ENCODE measurements around the gene CD40LG. TPM values are rescaled to one million over a fixed set of nuclear protein-coding genes. Genes with fewer than 3 reads are reported as not detected.

CD40LG gene
- total and polyA plus RNA-seq, 4 donors: 0.13 to 0.19 (median 0.17) TPM; not detected in 1

- DNase-seq (ENCODE audit: low spot score): no peak
- H3K27ac ChIP-seq (ENCODE audit: low read depth in 1 of 2, low read length in 2 of 2): no peak overlapping the region
- no peak overlapping the region for H3K4me3 ChIP-seq (ENCODE audit: low read depth in 1 of 3, low read length in 3 of 3)
- no peaks in the 10 kb centered on the region for H3K36me3 ChIP-seq (ENCODE audit: control insufficient read depth in 4 of 4, insufficient read depth in 3 of 4, low read depth in 1 of 4, low read length in 3 of 4)
- no peak overlapping the region for H3K9ac ChIP-seq (ENCODE audit: low read depth in 1 of 2, low read length in 2 of 2)
- no peaks in the 10 kb centered on the region for H3K4me1 ChIP-seq (ENCODE audit: control insufficient read depth in 4 of 4, insufficient read depth in 4 of 4, low read length in 3 of 4)
- no peak for TF ChIP-seq HNF4A (conservative IDR thresholded peaks at IDR 0.05)
- TF ChIP-seq, protein P1, sequence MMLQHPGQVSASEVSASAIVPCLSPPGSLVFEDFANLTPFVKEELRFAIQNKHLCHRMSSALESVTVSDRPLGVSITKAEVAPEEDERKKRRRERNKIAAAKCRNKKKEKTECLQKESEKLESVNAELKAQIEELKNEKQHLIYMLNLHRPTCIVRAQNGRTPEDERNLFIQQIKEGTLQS (IDR thresholded peaks at IDR 0.05): no peak
- peaks cover 0 to 6% (median 0%) of the 10 kb centered on the region in 4 donors for H3K27me3 ChIP-seq (ENCODE audit: control insufficient read depth in 4 of 4, insufficient read depth in 4 of 4, low read length in 3 of 4)
- 27% methylated on average over 3 of the region's 3 CpGs for WGBS
- H3K9me3 ChIP-seq (ENCODE audit: control insufficient read depth in 4 of 4, low read length in 3 of 4): no peaks in the 10 kb centered on the region
Measured at GRCh38 chrX:136636121-136636520, 11.8 kb upstream of the CD40LG start.

DNA sequence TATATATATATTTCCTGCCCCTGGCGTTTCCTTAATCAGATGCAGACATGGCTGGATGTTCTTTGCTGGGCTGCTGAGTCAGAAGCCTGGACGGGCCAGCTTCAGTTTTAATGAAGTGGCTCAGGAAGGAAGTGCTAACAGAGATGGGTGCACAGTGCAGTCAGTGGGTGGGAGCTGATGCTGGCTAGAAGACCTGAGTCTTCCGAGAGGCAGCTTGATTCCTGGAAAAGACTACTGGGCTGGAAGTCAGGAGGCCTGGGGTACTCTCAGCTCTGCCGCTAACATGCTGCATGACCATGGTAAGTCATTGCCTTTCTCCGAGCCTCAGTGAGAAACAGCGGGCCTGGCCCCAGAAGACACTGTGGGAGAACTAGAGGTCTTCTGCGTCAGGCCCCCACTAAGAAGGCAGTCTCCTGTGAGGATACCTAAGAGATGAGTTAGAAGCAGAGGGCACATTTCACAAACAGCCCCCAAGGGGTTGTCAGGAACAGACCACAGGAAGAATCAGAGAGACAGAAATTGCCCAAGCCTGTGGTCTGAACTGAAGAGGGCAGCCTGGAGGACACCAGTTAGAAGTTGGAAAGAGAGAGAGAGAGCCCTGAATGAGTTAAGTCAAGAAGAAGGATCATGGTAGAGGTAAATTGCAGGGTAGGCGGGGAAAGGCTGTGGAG lies 8.3 kb upstream of the CD40LG start:
- no peaks in the 10 kb centered on the region for H3K36me3 ChIP-seq (ENCODE audit: control insufficient read depth in 4 of 4, insufficient read depth in 3 of 4, low read depth in 1 of 4, low read length in 3 of 4)
- H3K27me3 ChIP-seq (ENCODE audit: control insufficient read depth in 4 of 4, insufficient read depth in 4 of 4, low read length in 3 of 4): no peaks in the 10 kb centered on the region
- H3K9me3 ChIP-seq (ENCODE audit: control insufficient read depth in 4 of 4, low read length in 3 of 4): no peaks in the 10 kb centered on the region
- H3K4me3 ChIP-seq (ENCODE audit: low read depth in 1 of 3, low read length in 3 of 3): no peak overlapping the region
- H3K27ac ChIP-seq (ENCODE audit: low read depth in 1 of 2, low read length in 2 of 2): no peak overlapping the region
- no peak overlapping the region for H3K9ac ChIP-seq (ENCODE audit: low read depth in 1 of 2, low read length in 2 of 2)
- no peaks in the 10 kb centered on the region for H3K4me1 ChIP-seq (ENCODE audit: control insufficient read depth in 4 of 4, insufficient read depth in 4 of 4, low read length in 3 of 4)
- no peak for DNase-seq (ENCODE audit: low spot score)
- WGBS: 69% methylated on average over 8 of the region's 8 CpGs
- TF ChIP-seq TAF1 (conservative IDR thresholded peaks at IDR 0.05): no peak
- TF ChIP-seq HNF4A (conservative IDR thresholded peaks at IDR 0.05): no peak
- TF ChIP-seq HNF4G (IDR thresholded peaks at IDR 0.05): no peak
- TF ChIP-seq NR2F2 (IDR thresholded peaks at IDR 0.05): no peak
- no peak for TF ChIP-seq YY1 (IDR thresholded peaks at IDR 0.05)
- TF ChIP-seq SP1 (IDR thresholded peaks at IDR 0.05): no peak
- TF ChIP-seq ZBTB33 (IDR thresholded peaks at IDR 0.05): no peak
- TF ChIP-seq, protein P2, sequence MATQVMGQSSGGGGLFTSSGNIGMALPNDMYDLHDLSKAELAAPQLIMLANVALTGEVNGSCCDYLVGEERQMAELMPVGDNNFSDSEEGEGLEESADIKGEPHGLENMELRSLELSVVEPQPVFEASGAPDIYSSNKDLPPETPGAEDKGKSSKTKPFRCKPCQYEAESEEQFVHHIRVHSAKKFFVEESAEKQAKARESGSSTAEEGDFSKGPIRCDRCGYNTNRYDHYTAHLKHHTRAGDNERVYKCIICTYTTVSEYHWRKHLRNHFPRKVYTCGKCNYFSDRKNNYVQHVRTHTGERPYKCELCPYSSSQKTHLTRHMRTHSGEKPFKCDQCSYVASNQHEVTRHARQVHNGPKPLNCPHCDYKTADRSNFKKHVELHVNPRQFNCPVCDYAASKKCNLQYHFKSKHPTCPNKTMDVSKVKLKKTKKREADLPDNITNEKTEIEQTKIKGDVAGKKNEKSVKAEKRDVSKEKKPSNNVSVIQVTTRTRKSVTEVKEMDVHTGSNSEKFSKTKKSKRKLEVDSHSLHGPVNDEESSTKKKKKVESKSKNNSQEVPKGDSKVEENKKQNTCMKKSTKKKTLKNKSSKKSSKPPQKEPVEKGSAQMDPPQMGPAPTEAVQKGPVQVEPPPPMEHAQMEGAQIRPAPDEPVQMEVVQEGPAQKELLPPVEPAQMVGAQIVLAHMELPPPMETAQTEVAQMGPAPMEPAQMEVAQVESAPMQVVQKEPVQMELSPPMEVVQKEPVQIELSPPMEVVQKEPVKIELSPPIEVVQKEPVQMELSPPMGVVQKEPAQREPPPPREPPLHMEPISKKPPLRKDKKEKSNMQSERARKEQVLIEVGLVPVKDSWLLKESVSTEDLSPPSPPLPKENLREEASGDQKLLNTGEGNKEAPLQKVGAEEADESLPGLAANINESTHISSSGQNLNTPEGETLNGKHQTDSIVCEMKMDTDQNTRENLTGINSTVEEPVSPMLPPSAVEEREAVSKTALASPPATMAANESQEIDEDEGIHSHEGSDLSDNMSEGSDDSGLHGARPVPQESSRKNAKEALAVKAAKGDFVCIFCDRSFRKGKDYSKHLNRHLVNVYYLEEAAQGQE (IDR thresholded peaks at IDR 0.05): no peak
- TF ChIP-seq RXRA (IDR thresholded peaks at IDR 0.05): no peak
- no peak for TF ChIP-seq GABPA (IDR thresholded peaks at IDR 0.05 in 1 of 2, conservative IDR thresholded peaks at IDR 0.05 in 1 of 2)
- TF ChIP-seq FOXA2 (IDR thresholded peaks at IDR 0.05): no peak
- TF ChIP-seq MAX (IDR thresholded peaks at IDR 0.05): no peak
- no peak for TF ChIP-seq FOXA1 (IDR thresholded peaks at IDR 0.05)
- TF ChIP-seq, protein P1 (IDR thresholded peaks at IDR 0.05): no peak
